Activated naive CD4-positive, alpha-beta T cell treated with Interleukin-2 at 50 U/mL for 16 hours (primary cell): ENCODE data around the gene ERVFRD-1.
"Not testable (repeated sequence)": the region's sequence is repeated elsewhere in the genome, so short reads cannot be mapped to it uniquely, and the experiment has no call there.

Experiments used
- DNase-seq: peaks from one replicate; pipeline ENCODE4 v3.0.0-alpha.2; 2020

ERVFRD-1 gene

GRCh38 chr6:11126876-11127275 lies 15.4 kb upstream of the ERVFRD-1 start:
- no peak for DNase-seq

- no peak for DNase-seq
These were observed 12.5 kb upstream of the ERVFRD-1 start for GRCh38 chr6:11123978-11124377.

GRCh38 chr6:11122380-11122779 lies 10.9 kb upstream of the ERVFRD-1 start:
- no peak for DNase-seq

- no peak for DNase-seq
These were observed 10.3 kb upstream of the ERVFRD-1 start for GRCh38 chr6:11121851-11122250.

GRCh38 chr6:11120271-11121005 lies 8.9 kb upstream of the ERVFRD-1 start:
- DNase-seq = no peak

GRCh38 chr6:11115808-11116536 lies 4.4 kb upstream of the ERVFRD-1 start:
- not testable (repeated sequence) for DNase-seq

- DNase-seq = no peak
These were observed 1.5 kb upstream of the ERVFRD-1 start for GRCh38 chr6:11113038-11113437.

GRCh38 chr6:11111769-11112437 lies 378 bp upstream of the ERVFRD-1 start:
- DNase-seq = no peak

GRCh38 chr6:11108726-11109125 lies 2.8 kb downstream of the ERVFRD-1 start:
- DNase-seq = no peak

GRCh38 chr6:11103065-11103464 lies 8.5 kb downstream of the ERVFRD-1 start:
- DNase-seq = no peak

- DNase-seq = no peak
These were observed 10.1 kb downstream of the ERVFRD-1 start for GRCh38 chr6:11101417-11101816.

- no peak for DNase-seq
These were observed 13.5 kb downstream of the ERVFRD-1 start for GRCh38 chr6:11098004-11098403.

- DNase-seq = no peak
These were observed 14.0 kb downstream of the ERVFRD-1 start for GRCh38 chr6:11097476-11097875.

GRCh38 chr6:11096109-11096508 lies 15.4 kb downstream of the ERVFRD-1 start:
- DNase-seq = peak; percentile 22

- DNase-seq = no peak
These were observed 16.6 kb downstream of the ERVFRD-1 start for GRCh38 chr6:11094941-11095340.

- peak; percentile 53 for DNase-seq
These were observed 17.1 kb downstream of the ERVFRD-1 start for GRCh38 chr6:11094411-11094851.

- peak; percentile 96 for DNase-seq
These were observed 17.7 kb downstream of the ERVFRD-1 start, which contains the start of gene SMIM13 for GRCh38 chr6:11093626-11094410. TSS of gene SMIM13 (plus strand) at chr6:11093834. CDS start at chr6:11094314, 480 bp downstream.

- DNase-seq = no peak
These were observed 18.2 kb downstream of the ERVFRD-1 start for GRCh38 chr6:11093376-11093625.

GRCh38 chr6:11092668-11093375 lies 18.7 kb downstream of the ERVFRD-1 start:
- no peak for DNase-seq

- DNase-seq = not testable (repeated sequence)
These were observed 20.4 kb downstream of the ERVFRD-1 start for GRCh38 chr6:11091141-11091540.

- DNase-seq = no peak
These were observed 21.8 kb downstream of the ERVFRD-1 start for GRCh38 chr6:11089695-11090094.

- DNase-seq = not testable (repeated sequence)
These were observed 24.2 kb downstream of the ERVFRD-1 start for GRCh38 chr6:11087141-11087812.
